PC-3 (cell line): ENCODE results near the gene PDPK1. TPM values are rescaled to one million over a fixed set of nuclear protein-coding genes. Genes with fewer than 3 reads are reported as not detected.

Experiments
- ATAC-seq: fragments of 200-7000 bp; cut with Tn5 transposase; 2 replicates; pipeline ENCODE4 v1.9.1; 2020; ENCODE audit warnings: mild to moderate bottlenecking, moderate library complexity
- BruUV-seq: library from RNA; stranded (reverse); fragments of 400-500 nt; replicated peaks from 2 replicates; lab custom pipeline; 2021; lab: Mats Ljungman, UMichigan
- CTCF ChIA-PET: fragments of 300-600 bp; sonication (Branson Sonifier 250); formaldehyde crosslinking; loops from one replicate; lab custom pipeline; 2022; ENCODE audit warnings: antibody characterized with exemption; lab: Charles Lee
- POLR2A ChIA-PET: fragments of 300-600 bp; sonication (Branson Sonifier 250); formaldehyde crosslinking; loops from one replicate; lab custom pipeline; 2022; ENCODE audit warnings: antibody characterized with exemption; ENCODE audit not compliant: unreplicated experiment; lab: Charles Lee
- DNase-seq: peaks from one replicate; pipeline ENCODE4 v3.0.0-alpha.2; 2015
- H2AFZ ChIP-seq: fragments of 300-600 bp; sonication (generic); 2 replicates; pipeline ENCODE4 v1.6.0; 2016; ENCODE audit warnings: antibody characterized with exemption, low read length
- H3F3A ChIP-seq: fragments of 300-600 bp; sonication (generic); one replicate; pipeline ENCODE4 v1.6.0; 2017; ENCODE audit warnings: antibody characterized with exemption, low read length, control low read depth, mild to moderate bottlenecking; ENCODE audit not compliant: unreplicated experiment
- H3K27ac ChIP-seq: fragments of 300-600 bp; sonication (generic); 2 replicates; pipeline ENCODE4 v1.5.1; 2016; ENCODE audit warnings: mild to moderate bottlenecking, low read length
- H3K27me3 ChIP-seq: fragments of 300-600 bp; sonication (generic); 2 replicates; pipeline ENCODE4 v1.6.1; 2016; ENCODE audit warnings: low read length, mixed read lengths
- H3K36me3 ChIP-seq: fragments of 300-600 bp; sonication (generic); 2 replicates; pipeline ENCODE4 v1.6.1; 2016; ENCODE audit warnings: low read depth, mixed run types, low read length, mixed read lengths
- H3K4me1 ChIP-seq: fragments of 300-600 bp; sonication (generic); 2 replicates; pipeline ENCODE4 v1.5.1; 2016; ENCODE audit warnings: low read length; ENCODE audit not compliant: insufficient read depth
- H3K4me2 ChIP-seq: fragments of 300-600 bp; sonication (generic); 2 replicates; pipeline ENCODE4 v1.6.0; 2016; ENCODE audit warnings: low read length
- H3K4me3 ChIP-seq: fragments of 300-600 bp; sonication (generic); 2 replicates; pipeline ENCODE4 v1.5.1; 2016; ENCODE audit warnings: mild to moderate bottlenecking, low read length, mixed read lengths
- H3K79me2 ChIP-seq: fragments of 300-600 bp; sonication (generic); 2 replicates; pipeline ENCODE4 v1.6.1; 2017; ENCODE audit warnings: low read length, mixed read lengths
- H3K9ac ChIP-seq: fragments of 300-600 bp; sonication (generic); 2 replicates; pipeline ENCODE4 v1.6.0; 2016; ENCODE audit warnings: mild to moderate bottlenecking, low read length
- H3K9me2 ChIP-seq: fragments of 300-600 bp; sonication (generic); replicated peaks from 2 replicates; pipeline ENCODE4 v1.6.1; 2016; ENCODE audit warnings: mixed run types, low read length, mixed read lengths
- H3K9me3 ChIP-seq: fragments of 300-600 bp; sonication (generic); 2 replicates; pipeline ENCODE4 v1.6.1; 2016; ENCODE audit warnings: low read length, mixed read lengths
- H4K20me1 ChIP-seq: fragments of 300-600 bp; sonication (generic); 2 replicates; pipeline ENCODE4 v1.6.1; 2016; ENCODE audit warnings: low read length, mixed read lengths
- EZH2 ChIP-seq: fragments of 300-600 bp; sonication (generic); IDR thresholded peaks from one replicate; pipeline ENCODE4 v1.6.1; 2017; ENCODE audit warnings: antibody characterized with exemption, mild to moderate bottlenecking, low read length; ENCODE audit not compliant: unreplicated experiment
- EZH2phosphoT487 ChIP-seq: fragments of 300-600 bp; sonication (generic); IDR thresholded peaks from 2 replicates; pipeline ENCODE4 v1.6.1; 2018; ENCODE audit warnings: mild to moderate bottlenecking, antibody characterized with exemption, low read length, borderline replicate concordance
- intact Hi-C: fragments of 100-400 bp; cut with micrococcal nuclease; formaldehyde crosslinking; loops from 2 replicates; pipeline ENCODE4 v1.9.0; 2023
- total RNA-seq: library from RNA; depleted of rRNA; stranded (reverse); fragments of >200 nt; gene quantifications from 2 replicates; pipeline ENCODE4 v1.2.3, GENCODE V29; 2014
- TF ChIP-seq, protein P1 (sequence below): fragments of 300-600 bp; sonication (generic); conservative IDR thresholded peaks from 2 replicates; pipeline ENCODE4 v1.5.1; 2017; ENCODE audit warnings: antibody characterized with exemption, low read depth, mild to moderate bottlenecking, low read length

PDPK1 gene
- total RNA-seq, 1 experiment from 2014 or later: 13.7 TPM

DNA sequence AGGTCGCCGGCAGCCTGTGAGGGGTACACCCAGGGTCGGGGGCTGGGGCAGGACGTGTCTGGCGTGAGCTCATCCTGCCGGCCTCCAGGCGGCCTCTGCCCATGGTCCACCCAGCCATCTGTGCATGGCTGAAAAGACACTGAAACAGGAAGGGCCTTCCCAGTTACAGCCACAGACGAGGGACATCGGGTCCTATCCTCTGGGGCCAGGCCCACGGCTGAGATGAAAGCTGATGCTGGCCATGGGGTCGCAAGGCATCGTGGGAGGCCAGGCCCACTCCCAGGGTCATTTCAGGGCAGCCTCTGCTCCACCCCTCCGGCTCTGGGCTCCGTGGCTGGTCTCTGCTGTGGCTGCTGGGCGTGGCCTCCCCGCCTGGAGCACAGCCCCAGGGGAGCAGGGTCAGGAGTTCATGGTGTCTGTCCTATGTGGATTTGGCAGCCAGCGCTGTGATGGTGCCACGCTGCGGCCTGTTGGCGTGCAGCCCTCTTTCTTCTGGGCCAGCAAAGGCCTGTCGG, 40.6 kb upstream of the PDPK1 start:
- CTCF ChIA-PET: no interaction called here

DNA sequence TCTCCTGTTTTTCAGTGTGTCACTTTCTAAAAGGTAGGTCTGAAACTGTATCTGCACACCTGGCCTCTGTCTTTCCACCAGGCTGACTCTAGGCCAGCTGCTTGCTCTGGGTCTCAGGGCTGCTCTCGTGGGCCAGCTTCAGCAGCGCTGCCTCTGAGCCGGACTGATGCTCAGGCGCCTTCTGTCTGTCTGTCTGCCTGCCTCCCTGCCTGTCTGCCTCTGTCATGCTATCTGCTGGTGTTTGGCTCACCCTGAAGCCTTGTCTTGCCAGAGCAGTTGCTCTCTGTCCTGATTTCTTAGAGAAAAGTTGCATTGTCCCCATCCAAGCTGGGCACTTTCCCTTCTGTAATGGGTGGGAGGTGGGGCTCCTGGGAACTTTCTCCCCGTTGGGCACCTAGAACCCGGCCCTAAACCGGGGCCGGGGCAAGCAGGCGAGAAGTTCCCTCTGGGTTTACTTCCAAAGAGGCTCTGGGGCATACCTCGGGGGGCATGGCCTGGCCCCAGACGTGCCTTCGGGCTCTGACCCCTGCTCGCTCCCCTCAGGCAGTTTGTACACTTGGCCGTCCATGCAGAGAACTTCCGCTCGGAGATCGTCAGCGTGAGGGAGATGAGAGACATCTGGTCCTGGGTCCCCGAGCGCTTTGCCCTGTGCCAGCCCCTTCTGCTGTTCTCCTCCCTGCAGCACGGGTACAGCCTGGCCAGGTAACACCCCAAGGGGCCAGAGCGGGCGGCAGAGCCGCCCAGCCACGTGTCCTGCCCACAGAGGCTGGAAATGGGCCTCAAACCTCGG, 39.9 kb upstream of the PDPK1 start:
- ChIA-PET CTCF (no interaction called here), POLR2A (no interaction called here)
- no TSS peak for BruUV-seq
- no peaks in the 10 kb centered on the region for H3K9me3 ChIP-seq
- no peaks in the 10 kb centered on the region for H3K79me2 ChIP-seq
- no peaks in the 10 kb centered on the region for H3K36me3 ChIP-seq
- no peaks in the 10 kb centered on the region for H3K4me1 ChIP-seq
- TF ChIP-seq, protein P1, sequence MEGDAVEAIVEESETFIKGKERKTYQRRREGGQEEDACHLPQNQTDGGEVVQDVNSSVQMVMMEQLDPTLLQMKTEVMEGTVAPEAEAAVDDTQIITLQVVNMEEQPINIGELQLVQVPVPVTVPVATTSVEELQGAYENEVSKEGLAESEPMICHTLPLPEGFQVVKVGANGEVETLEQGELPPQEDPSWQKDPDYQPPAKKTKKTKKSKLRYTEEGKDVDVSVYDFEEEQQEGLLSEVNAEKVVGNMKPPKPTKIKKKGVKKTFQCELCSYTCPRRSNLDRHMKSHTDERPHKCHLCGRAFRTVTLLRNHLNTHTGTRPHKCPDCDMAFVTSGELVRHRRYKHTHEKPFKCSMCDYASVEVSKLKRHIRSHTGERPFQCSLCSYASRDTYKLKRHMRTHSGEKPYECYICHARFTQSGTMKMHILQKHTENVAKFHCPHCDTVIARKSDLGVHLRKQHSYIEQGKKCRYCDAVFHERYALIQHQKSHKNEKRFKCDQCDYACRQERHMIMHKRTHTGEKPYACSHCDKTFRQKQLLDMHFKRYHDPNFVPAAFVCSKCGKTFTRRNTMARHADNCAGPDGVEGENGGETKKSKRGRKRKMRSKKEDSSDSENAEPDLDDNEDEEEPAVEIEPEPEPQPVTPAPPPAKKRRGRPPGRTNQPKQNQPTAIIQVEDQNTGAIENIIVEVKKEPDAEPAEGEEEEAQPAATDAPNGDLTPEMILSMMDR: no peak
- intact Hi-C loops: no loop called here
- DNase-seq (no peak), ATAC-seq (no peak)
- no peak overlapping the region for H3K4me3 ChIP-seq
- no peak overlapping the region for H3K27ac ChIP-seq
- no peaks in the 10 kb centered on the region for H4K20me1 ChIP-seq
- H3K9ac ChIP-seq: no peak overlapping the region
- no peaks in the 10 kb centered on the region for H3K9me2 ChIP-seq
- H2AFZ ChIP-seq: no peak overlapping the region
- no peak overlapping the region for H3K4me2 ChIP-seq
- H3K27me3 ChIP-seq: no peaks in the 10 kb centered on the region
- H3F3A ChIP-seq: no peaks in the 10 kb centered on the region

More for the DNA sequence above, 40.6 kb upstream of the PDPK1 start:
- Histone ChIP-seq H3K4me1 (no peaks in the 10 kb centered on the region), H3K9ac (no peak overlapping the region), H2AFZ (no peak overlapping the region), H4K20me1 (no peaks in the 10 kb centered on the region), H3K36me3 (no peaks in the 10 kb centered on the region), H3K4me3 (no peak overlapping the region), H3F3A (no peaks in the 10 kb centered on the region), H3K4me2 (no peak overlapping the region), H3K27me3 (no peaks in the 10 kb centered on the region), H3K79me2 (no peaks in the 10 kb centered on the region), H3K9me3 (no peaks in the 10 kb centered on the region), H3K27ac (no peak overlapping the region), H3K9me2 (no peaks in the 10 kb centered on the region)
- no TSS peak for BruUV-seq
- POLR2A ChIA-PET: no interaction called here
- DNase-seq: no peak
- no peak for ATAC-seq
- TF ChIP-seq EZH2 (no peak), EZH2phosphoT487 (no peak)
- TF ChIP-seq, protein P1: no peak
- intact Hi-C loops: no loop called here
